NCI-H2107 treated with DMSO at 0.1 percent for 48 hours (cell line): ENCODE results near the gene SLC22A7.

Experiments used
- DNase-seq: peaks from one replicate; lab custom pipeline; 2025; ENCODE audit not compliant: unreplicated experiment; lab: John Stamatoyannopoulos, UW

Gene SLC22A7

DNA sequence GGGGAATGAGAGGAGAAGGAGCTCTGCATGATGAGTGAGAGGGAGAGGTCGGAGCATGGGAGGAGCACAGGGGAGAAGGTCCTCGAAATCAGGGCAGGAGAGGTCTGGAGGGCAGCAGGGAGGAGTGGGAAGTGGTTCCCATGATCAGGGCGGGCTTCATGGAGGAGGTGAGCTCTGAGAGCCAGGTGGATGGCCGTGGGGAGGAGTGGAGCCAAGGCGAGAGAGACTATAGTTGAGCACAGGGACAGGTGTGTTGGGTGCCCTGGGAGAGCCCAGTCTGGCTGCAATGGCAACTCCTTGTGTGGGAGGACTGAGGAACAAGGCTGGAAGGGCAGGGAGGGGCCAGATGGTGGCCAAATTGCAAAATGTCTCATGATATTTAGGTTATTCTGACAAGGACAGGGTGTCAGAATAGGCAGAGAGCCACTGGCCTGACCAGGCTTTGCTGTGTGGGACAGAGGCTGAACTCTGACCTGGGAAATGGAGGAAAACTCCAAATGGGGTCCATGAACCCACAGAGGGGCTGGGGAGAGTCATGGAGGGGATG, 33.4 kb upstream of the SLC22A7 start:
- no peak for DNase-seq

DNA sequence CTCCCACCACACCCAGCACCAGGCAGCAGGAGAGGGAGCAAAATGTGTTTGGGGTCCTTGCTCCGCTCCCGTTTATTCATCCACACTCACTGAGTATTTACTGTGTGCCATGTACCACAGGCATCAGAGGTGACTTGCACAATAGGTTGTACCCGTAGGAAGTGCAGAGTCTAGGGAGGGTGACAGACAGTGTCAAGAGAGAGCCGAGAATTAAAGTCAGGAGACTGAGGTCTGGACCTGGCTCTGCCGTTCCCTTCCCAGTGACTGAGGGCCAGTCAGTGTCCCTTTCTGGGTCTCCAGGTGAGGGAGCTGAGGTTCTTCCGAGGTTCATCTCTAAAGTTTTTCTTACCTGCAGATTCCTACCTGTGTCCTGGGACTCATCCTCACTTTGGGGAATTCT, 32.5 kb upstream of the SLC22A7 start:
- DNase-seq: no peak

DNA sequence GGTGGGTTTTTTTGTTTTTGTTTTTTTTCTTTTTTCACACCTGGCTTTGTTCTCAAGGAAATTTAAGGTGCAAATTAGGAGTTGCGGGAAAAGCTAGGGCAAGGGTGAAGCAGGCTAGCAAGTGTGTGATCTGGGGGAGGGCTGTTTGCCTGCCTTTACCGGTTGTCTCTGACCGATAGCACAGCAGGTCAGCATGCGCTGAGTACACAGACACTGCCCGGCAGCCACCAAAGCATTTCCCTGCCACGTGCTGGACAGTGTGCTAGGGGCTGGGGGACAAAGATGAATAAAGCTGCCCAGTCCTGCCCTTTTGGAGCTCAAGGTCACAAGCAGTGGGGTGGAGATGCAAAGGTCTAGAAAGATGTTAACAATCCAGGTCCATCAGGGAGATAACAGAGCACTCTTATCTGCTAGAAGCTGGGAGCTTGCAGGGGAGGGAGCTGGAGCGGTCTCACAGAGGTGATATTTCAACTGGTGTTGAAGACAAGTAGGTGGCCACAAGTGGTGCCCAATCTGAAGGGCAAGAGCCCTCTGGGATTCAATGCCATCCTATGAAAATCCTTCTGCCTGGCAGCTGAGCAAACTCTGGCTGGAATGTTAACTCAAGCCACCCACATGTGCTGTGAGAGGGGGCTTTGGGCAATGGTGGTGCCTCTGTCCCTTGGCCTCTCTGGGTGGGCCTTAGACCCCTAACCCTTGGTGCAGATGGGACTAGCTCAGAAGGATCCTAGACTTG, 30.3 kb upstream of the SLC22A7 start:
- no peak for DNase-seq

DNA sequence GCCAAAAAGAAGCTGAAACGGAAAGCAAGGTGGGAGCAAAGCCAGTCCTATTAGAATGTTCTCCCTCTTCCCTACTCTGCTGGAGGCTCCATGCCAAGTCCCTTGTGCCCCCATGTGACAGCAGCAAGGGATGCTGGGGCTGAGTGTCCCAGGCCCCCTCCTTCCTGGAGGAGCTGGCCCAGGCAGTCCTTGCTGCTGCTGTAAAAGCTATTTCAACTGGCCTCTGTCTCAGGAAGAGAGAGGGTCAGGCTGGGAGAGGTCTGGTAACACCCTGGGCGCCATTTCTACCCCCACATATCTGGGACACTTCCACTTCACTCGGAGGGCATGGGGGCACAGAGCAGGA, 29.7 kb upstream of the SLC22A7 start:
- DNase-seq: no peak

DNA sequence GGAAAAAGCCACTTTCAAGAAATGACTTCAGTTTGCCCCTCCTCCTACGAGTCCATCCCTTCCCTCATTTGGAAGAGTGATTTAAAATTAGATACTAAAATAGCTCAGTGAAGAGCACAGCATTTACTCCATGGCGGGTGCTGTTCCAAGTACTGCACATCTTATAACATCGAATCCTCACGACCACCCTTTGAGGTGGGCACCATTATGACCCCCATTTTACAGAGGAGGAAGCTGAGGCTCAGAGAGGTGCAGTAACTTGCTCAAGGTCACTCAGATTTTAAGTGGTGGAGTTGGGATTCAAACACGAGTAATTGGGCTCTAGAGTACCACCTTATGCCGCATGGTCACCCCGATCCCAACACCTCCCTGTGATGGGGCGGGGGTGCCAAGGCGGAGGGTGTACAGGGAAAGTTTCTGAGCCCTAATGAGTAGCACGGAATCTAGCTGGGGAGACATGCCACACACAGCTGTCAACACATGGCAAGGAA, 29.2 kb upstream of the SLC22A7 start:
- DNase-seq: no peak

DNA sequence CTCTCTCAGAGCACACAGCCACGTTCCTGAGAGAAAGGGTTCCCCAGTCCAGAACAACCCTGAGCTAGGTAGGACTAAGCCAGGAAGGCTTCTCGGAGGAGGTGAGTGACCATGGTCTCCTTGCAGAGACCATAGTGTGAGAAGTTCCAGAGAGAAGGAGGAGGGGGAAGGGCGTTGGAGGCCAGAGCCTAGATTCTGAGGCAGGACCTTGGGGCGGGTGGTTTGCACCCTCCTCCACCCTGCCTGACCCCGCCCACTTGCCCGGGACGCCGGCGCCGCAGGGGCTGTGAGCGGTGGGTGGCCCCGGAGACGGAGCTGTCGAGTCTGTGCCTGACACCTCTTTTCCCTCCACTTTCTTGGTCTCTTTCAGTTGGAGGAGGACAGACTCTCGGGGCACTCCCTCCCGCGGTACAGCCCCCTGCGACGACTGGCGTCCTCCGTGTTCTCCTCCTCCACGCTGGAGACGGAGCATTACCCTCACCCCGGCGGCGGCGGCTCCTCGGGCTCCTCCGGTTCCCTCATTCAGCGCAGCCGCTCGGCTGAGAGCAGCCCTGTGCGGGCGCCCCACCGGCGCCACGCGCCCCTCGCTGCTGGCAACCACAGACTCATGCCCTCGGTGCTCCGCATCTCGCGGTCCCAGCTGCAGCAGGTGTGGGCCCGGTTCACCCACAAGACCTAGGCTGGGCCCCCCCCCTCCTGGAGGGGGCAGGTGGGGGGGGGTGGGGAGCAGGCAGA, 28.6 kb upstream of the SLC22A7 start:
- DNase-seq: no peak

DNA sequence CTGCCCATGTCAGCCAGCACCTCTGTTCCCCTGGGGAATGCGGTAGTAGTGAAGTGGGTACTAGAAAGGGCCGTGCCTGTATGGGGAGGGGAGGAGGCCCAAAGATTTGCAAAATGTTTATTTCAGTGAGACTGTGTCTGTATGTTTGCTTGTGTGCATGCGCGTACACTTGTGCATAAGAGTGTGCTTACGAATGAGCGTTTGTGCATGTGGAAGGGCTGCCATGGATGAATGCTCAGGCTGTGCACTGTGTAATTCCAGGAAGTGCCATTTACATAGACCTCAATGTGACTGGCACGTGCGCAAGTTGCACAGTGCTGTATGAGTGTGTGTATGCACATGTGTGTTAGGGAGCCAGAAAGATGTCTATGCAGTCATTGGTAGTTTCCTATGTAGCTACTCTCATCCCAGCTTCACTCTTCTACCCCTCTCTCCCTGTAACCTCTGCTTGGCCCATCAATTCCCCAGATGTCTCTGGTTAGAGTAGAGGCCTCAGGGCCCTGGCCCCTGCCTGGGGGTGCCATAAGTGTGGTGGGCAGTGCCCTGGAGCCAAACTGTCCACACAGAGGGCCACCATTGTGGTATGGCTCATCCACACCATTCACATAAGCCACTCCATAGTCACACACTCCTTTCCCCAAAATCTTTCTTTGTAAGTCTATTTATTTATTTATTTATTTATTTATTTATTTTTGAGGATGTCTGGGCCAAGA, 26.8 kb upstream of the SLC22A7 start:
- DNase-seq: peak; percentile 56

DNA sequence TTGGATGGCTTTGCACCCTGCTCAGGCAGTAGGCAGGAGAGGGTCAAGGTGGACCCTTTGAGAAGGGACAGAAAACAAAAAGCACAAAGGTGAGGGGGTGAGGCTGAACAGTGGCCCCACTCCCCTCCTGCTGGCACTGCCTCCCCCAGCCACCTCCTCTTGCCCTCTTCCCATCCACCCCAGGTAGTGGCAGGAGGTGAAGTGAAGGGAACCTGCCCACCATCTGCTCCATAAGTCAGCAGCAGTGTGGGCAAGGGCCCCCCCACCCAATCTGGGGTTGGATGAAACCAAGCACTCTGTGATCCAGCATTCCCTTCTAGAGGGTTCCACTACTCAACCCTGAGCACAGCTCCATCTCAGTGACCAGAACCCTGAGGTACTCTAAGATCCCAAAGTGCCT, 26.1 kb upstream of the SLC22A7 start:
- no peak for DNase-seq

DNA sequence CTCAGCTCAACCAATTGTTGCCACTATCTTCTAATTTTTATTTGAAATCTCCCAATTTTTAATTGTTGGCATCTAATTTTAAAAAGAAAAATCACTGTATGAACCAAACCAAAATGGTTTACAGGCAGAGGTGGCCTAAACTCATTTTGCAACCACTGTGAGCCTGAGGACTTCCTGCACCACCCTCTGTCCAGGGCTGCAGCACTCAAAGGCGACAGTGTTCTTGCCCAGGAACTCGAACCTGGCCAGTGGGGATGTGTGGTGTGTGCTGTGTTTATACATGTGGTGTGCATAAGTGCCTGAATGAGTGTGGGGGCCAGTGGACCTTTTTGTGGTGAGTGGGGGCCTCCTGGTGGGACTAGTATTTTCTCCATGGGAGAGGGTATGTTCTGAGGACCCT, 24.4 kb upstream of the SLC22A7 start:
- no peak for DNase-seq

DNA sequence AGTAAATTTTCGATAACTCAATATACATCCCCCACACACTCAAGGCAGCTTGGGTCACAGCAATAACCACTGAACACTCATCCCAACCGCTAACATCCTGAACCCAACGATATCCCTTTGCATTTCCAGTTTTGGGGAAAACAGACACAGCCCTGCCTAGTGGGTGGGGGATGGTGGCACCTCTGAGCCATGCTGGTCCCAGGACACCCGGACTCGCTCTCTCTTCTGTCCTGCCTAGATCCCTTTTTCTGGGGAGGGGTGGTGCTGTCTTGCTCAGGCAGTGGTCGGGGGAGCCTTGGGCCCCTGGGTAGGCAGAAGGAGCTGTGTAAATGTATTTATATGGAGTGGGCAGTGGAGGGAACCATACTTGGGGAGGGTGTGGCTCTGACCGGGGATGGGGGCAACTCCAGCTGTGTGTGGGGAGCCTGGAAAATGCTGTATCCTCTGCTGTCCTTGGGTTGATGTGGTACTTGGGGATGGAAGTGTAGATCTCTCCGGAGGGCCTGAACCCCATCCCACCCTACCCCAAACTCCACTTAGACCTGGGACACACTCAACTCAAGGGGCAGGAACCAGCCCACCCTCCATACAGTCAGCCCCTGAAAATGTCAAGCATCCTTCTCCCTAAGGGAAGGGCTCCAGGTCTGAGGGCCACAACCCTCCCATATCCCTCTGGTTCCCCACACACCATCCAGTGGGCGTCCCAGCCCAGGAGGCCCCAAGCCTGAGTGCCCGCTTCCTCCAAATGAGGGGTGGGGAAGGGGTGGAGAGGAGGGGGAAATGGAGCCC, 23.7 kb upstream of the SLC22A7 start:
- no peak for DNase-seq

DNA sequence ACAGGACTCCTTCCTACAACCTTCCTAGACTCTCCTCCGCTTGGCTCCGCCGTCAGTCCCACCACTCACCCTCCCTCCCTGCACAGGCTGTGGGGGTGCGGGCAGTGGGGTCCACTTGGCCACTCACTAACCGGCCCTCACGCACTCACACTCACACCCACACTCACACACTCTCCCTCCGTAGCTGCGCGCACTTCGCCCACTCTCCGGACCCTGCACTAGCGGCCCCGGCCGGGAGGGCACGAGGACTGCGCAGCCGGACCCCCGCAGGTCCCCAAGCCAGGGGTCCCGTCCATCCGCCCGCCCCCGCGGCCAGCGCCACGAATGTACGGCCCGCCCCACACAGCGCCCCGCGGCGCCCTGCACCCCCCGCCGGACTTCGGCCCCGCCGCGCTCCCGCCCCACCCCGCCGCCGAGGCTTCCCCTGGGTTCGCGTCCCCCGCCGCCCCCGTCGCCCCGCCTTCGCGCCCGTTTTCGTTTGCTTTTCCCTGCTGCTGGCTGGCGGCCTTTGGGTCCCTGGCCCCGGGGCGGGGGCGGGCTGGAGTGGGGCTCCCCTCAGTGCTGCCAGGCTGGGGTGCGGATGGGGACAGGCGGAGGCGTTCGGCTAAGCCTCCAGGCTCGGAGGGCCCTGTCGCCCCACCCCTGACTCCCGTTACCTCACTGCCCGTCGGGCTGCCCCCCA, 23.0 kb upstream of the SLC22A7 start:
- DNase-seq: no peak

DNA sequence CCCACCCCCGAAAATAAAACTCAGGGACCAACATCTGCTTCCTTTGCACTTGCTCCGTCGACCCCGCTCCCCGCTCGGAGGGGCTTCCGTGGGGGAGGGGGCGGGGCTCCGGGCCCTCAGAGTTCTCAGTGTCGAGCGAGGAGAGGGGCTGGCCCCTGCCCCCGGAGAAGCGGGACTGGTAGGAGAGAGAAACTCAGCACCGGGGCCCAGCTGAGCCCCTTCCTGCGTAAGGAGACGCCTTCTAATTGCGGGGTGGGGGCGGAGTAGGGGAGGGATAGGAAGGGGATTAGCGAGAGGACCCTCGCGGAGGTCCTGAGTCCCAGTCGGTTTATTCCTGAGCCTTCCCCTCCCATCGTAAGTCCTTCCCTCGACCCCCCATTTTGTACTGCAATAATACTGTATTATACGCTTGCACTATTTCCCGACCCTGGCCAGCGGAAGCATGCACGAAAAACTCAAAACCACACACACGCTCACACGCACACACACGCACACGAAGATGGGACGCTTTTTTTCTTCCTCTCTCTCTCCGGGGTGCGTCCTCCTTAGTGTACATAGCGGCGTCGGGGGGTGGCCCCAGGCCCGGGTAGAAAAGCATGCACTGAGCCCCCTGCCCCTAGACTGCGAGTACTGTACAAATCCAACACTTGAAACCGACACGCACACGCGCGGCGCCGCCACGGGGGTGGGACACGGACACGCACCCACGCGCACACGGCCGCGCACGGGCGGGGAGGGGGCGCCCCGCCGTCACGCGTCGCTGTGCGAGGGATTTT, 22.1 kb upstream of the SLC22A7 start:
- no peak for DNase-seq

DNA sequence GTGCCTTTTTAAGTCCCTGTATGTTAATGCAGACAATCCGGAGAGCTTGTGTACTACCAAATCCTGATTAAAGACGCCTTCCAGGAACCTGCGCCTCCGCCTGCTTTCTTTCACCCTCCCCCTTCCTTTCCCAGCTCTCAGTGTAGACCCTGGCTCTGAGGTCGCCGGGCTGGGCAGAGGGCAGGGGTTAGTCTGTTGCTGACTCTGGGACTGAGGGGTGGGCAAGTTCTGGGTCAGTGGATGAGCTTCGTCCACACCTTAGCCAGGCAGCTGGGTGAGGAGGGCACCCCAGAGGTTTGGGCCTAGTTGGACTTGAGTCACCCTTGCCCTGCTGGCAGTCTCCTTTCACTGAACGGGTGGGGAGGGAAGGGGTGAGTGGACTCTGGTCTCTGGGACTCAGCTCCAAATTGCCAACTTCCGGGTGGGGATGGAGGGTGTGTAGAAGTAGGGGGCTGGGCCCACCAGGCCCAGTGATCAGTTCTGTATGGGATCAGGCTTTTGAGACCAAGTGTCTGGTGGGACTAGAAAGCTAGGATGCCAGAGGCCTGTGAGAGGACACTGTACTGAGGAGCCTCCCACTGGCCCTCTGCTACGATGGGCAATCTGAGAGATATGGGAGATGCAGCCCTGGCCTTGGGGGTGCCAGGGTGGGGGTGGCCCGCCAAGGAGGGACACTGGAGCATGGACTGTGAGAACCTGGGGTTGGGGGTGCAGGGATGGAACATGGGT, 21.3 kb upstream of the SLC22A7 start:
- no peak for DNase-seq

DNA sequence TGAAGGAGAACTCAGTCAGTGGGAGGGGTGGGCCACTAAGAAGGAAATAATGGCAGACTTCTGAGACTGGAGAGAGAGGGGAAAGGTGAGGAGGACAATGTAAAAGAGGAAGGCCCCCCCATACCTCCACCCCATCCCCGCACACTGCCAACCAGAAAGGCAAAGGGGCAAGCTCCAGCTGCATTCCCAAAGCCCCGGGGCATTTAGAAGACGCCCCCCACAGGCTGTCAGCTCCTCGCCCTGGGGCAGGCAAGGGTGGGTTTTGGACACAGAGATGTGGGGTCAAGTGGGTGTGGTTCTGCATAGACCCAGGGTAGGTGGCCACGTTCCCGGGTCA, 20.8 kb upstream of the SLC22A7 start:
- DNase-seq: no peak

DNA sequence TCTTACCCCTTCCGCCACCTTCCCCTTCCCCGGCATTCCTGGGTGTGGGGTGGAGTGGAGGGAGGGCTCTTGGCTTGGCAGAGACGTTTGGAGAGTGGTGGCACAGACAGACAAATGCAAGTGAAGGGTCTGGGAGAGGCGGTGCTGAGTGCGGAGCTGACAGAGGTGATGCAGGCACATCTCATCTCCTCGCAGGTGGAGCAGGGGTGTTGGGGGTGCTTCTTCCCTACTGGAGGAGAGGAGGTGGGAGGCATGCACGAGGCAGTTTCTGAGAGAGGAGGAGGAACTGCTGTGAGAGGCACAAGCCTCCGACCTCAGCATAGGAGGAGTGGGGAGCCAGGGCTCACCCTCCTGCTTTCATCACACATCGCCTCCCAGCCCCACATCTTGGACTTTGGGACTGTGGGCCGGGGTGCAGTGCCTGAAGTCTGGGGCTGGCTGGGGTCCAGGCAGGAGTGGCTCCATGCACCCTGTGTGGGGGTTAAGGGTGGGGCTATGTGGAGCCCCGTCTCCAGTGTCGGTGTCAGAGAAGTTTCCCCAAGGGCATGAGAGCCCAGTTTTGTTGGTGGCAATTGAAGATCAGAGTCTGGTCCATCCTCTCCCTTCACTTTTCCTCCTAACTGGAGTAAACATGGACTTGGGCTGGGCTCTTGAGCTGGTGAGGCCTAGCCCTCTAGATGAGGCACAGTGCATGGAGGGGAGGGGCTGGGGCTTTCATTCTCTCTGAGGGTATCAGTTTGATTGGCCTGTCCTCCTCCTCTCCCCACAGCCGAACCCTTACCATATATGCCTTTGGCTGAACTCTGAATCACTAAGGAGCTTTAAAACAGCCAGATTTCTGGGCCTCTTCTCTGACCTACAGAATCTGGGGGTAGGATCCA, 20.2 kb upstream of the SLC22A7 start:
- DNase-seq: no peak

DNA sequence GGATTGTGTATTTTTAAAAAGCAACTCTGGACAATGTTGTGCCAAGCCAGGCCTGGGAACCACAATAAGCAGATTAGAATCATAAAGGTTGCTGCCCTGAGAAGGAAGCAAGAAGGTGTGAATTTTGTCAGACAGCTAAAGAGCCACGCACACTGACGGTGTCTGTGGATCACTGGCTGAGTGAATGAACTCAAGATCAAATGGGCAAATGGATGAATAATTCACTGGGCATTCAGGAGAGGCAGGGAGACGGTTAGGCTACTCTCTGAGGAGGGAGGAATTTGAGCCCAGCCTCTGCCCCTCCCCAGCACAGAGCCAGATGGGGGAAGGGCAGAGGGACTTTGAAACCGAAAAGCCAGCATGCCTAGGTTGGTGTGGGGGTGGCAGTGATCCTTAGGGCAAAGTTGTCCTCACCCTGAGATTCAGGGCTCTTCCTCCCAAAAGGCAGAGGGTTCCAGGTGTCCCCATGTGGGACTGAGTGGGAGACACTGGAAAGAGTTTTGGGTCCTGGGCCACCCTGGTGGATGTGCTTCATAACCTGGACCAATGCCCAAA, 19.5 kb upstream of the SLC22A7 start:
- DNase-seq: no peak

DNA sequence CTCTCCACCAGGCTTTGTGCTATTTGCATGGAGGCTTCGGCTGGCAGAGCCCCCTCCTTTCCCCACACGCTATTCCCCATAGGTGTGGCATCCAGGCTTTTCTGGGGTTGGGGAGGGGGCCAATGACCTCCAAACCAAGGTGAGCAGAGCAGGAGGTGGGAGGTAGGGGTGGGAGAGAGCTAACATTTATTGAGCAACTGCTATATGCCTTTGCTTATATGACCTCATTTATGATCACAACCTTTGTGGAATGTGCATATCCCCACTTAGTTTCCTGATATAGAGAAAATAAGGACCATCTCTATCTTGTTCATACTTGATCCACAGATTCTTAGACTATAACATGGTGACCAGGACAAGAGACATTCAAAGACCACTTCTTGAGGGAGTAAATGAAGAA, 17.8 kb upstream of the SLC22A7 start:
- DNase-seq: no peak

DNA sequence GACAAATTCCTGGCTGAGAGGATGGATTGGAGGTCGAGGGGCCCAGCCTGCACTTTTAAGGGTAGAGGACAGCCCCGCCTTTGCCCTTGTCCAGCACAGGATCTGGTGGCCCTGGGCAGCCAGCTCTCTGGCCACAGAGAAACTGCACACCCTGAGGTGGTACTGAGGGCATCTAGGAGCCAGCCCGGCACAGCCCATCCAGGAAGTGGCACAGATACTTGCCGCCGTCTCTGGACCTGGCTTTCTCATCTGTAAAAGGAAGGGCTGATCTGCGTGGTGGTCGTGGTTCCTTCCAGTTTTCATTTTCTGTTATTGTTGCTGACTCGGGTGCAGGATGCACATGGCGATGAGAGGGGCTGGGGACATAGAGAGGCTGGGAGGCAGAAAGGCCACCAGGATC, 16.0 kb upstream of the SLC22A7 start:
- DNase-seq: no peak
